K562 (cell line): ENCODE results near the gene FRMD4A.

Experiments
- CCAR2 ChIP-seq: fragments of 200-400 bp; formaldehyde crosslinking; IDR thresholded peaks from 2 replicates; pipeline ENCODE4 v1.6.1; 2017; ENCODE audit warnings: mild to moderate bottlenecking, low read depth, low read length
- CTCF ChIP-seq, 3 experiments: IDR thresholded peaks in 2 of 3; conservative IDR thresholded peaks in 1 of 3; 2 replicates each; pipeline ENCODE4 v1.5.1; 2011 to 2012; ENCODE audit warnings: low read length in 3 of 3, mild to moderate bottlenecking in 3 of 3, control low read depth in 2 of 3, improper control_type of control experiment in 1 of 3, inconsistent platforms in 1 of 3, low read depth in 1 of 3, mixed read lengths in 1 of 3, moderate library complexity in 1 of 3; ENCODE audit not compliant: insufficient read depth in 2 of 3
- EP300 ChIP-seq: IDR thresholded peaks from 2 replicates; pipeline ENCODE4 v1.6.1; 2012; ENCODE audit warnings: low read length, improper control_type of control experiment
- RBM22 ChIP-seq: fragments of 200-400 bp; formaldehyde crosslinking; IDR thresholded peaks from 2 replicates; pipeline ENCODE4 v1.6.1; 2018; ENCODE audit warnings: low read length, low read depth; ENCODE audit not compliant: poor library complexity, severe bottlenecking
- ZBTB11 ChIP-seq, 3 experiments: fragments of 200-800 bp in 1 of 3; fragments of 250-450 bp in 1 of 3; fragments of 450-650 bp in 1 of 3; sonication (Bioruptor Pico) in 1 of 3; sonication (Bioruptor generic) in 1 of 3; formaldehyde crosslinking in 1 of 3; IDR thresholded peaks; 2 replicates each; pipeline versions ENCODE4 v1.6.1 to v1.8.0; 2016 to 2022; ENCODE audit warnings: mild to moderate bottlenecking in 2 of 3, missing genetic modification characterization in 2 of 3, missing compliant biosample characterization in 1 of 3, moderate library complexity in 1 of 3
- ZBTB33 ChIP-seq: sonication (generic); formaldehyde crosslinking; IDR thresholded peaks from 2 replicates; pipeline ENCODE4 v1.8.1; 2023; ENCODE audit warnings: mild to moderate bottlenecking, missing genetic modification reagents
- ZHX1 ChIP-seq: fragments of 150-350 bp; conservative IDR thresholded peaks from 2 replicates; pipeline ENCODE4 v1.6.1; 2014; ENCODE audit warnings: low read length

- no peak for TF ChIP-seq ZBTB33 (CRISPR knock-in tag)
- TF ChIP-seq CCAR2 = no peak
- no peak for TF ChIP-seq EP300
- TF ChIP-seq RBM22 = no peak
- no peak for TF ChIP-seq ZHX1
- TF ChIP-seq ZBTB11 (CRISPR knock-in tag; IDR thresholded peaks at IDR 0.05) = no peak
- no peak for TF ChIP-seq CTCF (IDR thresholded peaks at IDR 0.05 in 2 of 3, conservative IDR thresholded peaks at IDR 0.05 in 1 of 3; ENCODE audit: insufficient read depth in 2 of 3, low read depth in 1 of 3, low read length in 3 of 3)
Measured at GRCh38 chr10:13712476-13712836, 618.3 kb downstream of the FRMD4A start.
